Stimulated activated CD8-positive, alpha-beta memory T cell treated with anti-CD3 and anti-CD28 coated beads, Interleukin-4, amount 100 ng/mL, for 24 hours (primary cell): ENCODE data around the gene SPATA31E1.
"Not testable (repeated sequence)": the region's sequence is repeated elsewhere in the genome, so short reads cannot be mapped to it uniquely, and the experiment has no call there.

ENCODE experiments used
- DNase-seq: peaks from one replicate; pipeline ENCODE4 v3.0.0-alpha.2; 2020; ENCODE audit warnings: low read depth

Gene SPATA31E1

GRCh38 chr9:87882627-87883026, at the start of gene SPATA31E1:
Gene SPATA31E1, plus strand, starts transcription at chr9:87882877. Its CDS starts 15 bp downstream, at chr9:87882892.
- DNase-seq: no peak

GRCh38 chr9:87834357-87834756, 48.3 kb upstream of the SPATA31E1 start:
- no peak for DNase-seq

GRCh38 chr9:87836536-87836935, 46.1 kb upstream of the SPATA31E1 start:
- DNase-seq: no peak

GRCh38 chr9:87836951-87837705, 45.5 kb upstream of the SPATA31E1 start:
- DNase-seq: no peak

GRCh38 chr9:87840134-87840533, 42.5 kb upstream of the SPATA31E1 start:
- DNase-seq: no peak

- DNase-seq: no peak
Observed at GRCh38 chr9:87842878-87843585, 39.6 kb upstream of the SPATA31E1 start.

GRCh38 chr9:87844506-87844905, 38.2 kb upstream of the SPATA31E1 start:
- DNase-seq: no peak

GRCh38 chr9:87847817-87848216, 34.9 kb upstream of the SPATA31E1 start:
- DNase-seq: not testable (repeated sequence)

- no peak for DNase-seq
Observed at GRCh38 chr9:87849144-87849758, 33.4 kb upstream of the SPATA31E1 start.

- DNase-seq: no peak
Observed at GRCh38 chr9:87850391-87850790, 32.3 kb upstream of the SPATA31E1 start.

GRCh38 chr9:87851186-87851585, 31.5 kb upstream of the SPATA31E1 start:
- not testable (repeated sequence) for DNase-seq

- no peak for DNase-seq
Observed at GRCh38 chr9:87853302-87853701, 29.4 kb upstream of the SPATA31E1 start.

GRCh38 chr9:87853876-87854579, 28.6 kb upstream of the SPATA31E1 start:
- DNase-seq: no peak

GRCh38 chr9:87854580-87854955, 28.1 kb upstream of the SPATA31E1 start:
- DNase-seq: no peak

GRCh38 chr9:87855061-87855460, 27.6 kb upstream of the SPATA31E1 start:
- no peak for DNase-seq

GRCh38 chr9:87857141-87857947, 25.3 kb upstream of the SPATA31E1 start:
- no peak for DNase-seq

- no peak for DNase-seq
Observed at GRCh38 chr9:87857948-87858335, 24.7 kb upstream of the SPATA31E1 start.

GRCh38 chr9:87859137-87859536, 23.5 kb upstream of the SPATA31E1 start:
- DNase-seq: no peak

- DNase-seq: no peak
Observed at GRCh38 chr9:87859786-87860185, 22.9 kb upstream of the SPATA31E1 start.

GRCh38 chr9:87861332-87861731, 21.3 kb upstream of the SPATA31E1 start:
- DNase-seq: no peak

- no peak for DNase-seq
Observed at GRCh38 chr9:87862536-87863268, 20.0 kb upstream of the SPATA31E1 start.
